GM21515 (cell line): ENCODE measurements around the gene ELAVL3.
"Not testable (repeated sequence)": the region's sequence is repeated elsewhere in the genome, so short reads cannot be mapped to it uniquely, and the experiment has no call there.

Experiments
- ATAC-seq: cut with Tn5 transposase; IDR thresholded peaks from one replicate; pipeline ENCODE4 v1.9.1; 2021; ENCODE audit not compliant: unreplicated experiment

Gene ELAVL3

GRCh38 chr19:11410682-11411081, 70.2 kb downstream of the ELAVL3 start:
- no peak for ATAC-seq

DNA sequence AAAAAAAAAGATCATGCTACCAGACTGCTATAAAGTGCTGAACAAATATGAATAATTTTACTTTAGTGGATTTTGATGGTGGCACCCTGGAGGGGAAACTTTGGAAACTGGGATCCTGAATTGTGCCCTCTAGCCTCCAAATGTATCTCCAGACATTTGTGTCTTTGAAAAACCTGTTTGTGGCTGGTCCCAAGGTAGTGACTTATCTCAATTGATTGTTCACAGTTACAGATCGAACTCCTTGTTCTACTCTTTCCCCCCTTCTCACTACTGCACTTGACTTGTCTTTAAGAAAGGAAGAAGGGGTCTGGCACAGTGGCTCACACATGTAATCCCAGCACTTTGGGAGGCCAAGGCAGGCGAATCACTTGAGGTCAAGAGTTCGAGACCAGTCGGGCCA, 72.3 kb downstream of the ELAVL3 start:
- ATAC-seq: no peak

GRCh38 chr19:11406703-11407236, 74.1 kb downstream of the ELAVL3 start:
- not testable (repeated sequence) for ATAC-seq

- no peak for ATAC-seq
These were observed 74.8 kb downstream of the ELAVL3 start for GRCh38 chr19:11405846-11406643.

GRCh38 chr19:11404588-11405222, 76.1 kb downstream of the ELAVL3 start:
- no peak for ATAC-seq

GRCh38 chr19:11401808-11402543, 78.9 kb downstream of the ELAVL3 start:
- no peak for ATAC-seq
